K562 (cell line): Measurements from ENCODE around the gene LPIN3. TPM values are rescaled to one million over a fixed set of nuclear protein-coding genes. Genes with fewer than 3 reads are reported as not detected.

Source experiments
- CHD4 ChIP-seq: fragments of 200-600 bp; sonication (generic); IDR thresholded peaks from 3 replicates; pipeline ENCODE4 v1.6.1; 2012; ENCODE audit warnings: low read depth, mild to moderate bottlenecking, mixed read lengths, low read length, inconsistent platforms; ENCODE audit not compliant: insufficient read depth, insufficient replicate concordance, poor library complexity, severe bottlenecking
- HNRNPK ChIP-seq: fragments of 200-400 bp; formaldehyde crosslinking; IDR thresholded peaks from one replicate; pipeline ENCODE4 v1.6.1; 2018; ENCODE audit warnings: mild to moderate bottlenecking, low read depth, low read length; ENCODE audit not compliant: poor library complexity, severe bottlenecking
- MAZ ChIP-seq, 2 experiments: fragments of 450-650 bp in 1 of 2; sonication (generic) in 1 of 2; formaldehyde crosslinking; IDR thresholded peaks in 1 of 2; conservative IDR thresholded peaks in 1 of 2; 2 replicates each; pipeline versions ENCODE4 v1.4.0 to v1.5.0; 2020; ENCODE audit warnings: mild to moderate bottlenecking in 1 of 2, missing genetic modification reagents in 1 of 2
- NUFIP1 ChIP-seq: fragments of 450-650 bp; IDR thresholded peaks from 2 replicates; pipeline ENCODE4 v1.6.1; 2018; ENCODE audit not compliant: partially characterized antibody
- RNF2 ChIP-seq: sonication (generic); IDR thresholded peaks from 2 replicates; pipeline ENCODE4 v1.6.1; 2016
- ZNF146 ChIP-seq: IDR thresholded peaks from one replicate; pipeline ENCODE4 v1.6.1; 2018; ENCODE audit warnings: missing compliant biosample characterization; ENCODE audit not compliant: unreplicated experiment
- ZNF253 ChIP-seq: fragments of 250-450 bp; sonication (Bioruptor Pico); conservative IDR thresholded peaks from 2 replicates; pipeline ENCODE4 v1.6.1; 2021; ENCODE audit warnings: mild to moderate bottlenecking
- polyA plus RNA-seq, 8 experiments: library from polyadenylated mRNA; depleted of rRNA in 4 of 8; stranded (reverse) in 5 of 8; unstranded in 3 of 8; fragments of >200 nt; fragmentation: Nextera tagmentation in 2 of 8; fragmentation: Illumina TruSeq in 1 of 8; extraction: Ambion mirVana in 2 of 8; extraction: Trizol in 1 of 8; gene quantifications; 2 replicates each; pipeline versions ENCODE4 v1.2.1 to v1.2.3, GENCODE V29; 2011 to 2014; ENCODE audit warnings: inconsistent platforms in 1 of 8, missing spikeins in 1 of 8
- total RNA-seq, 7 experiments: library from RNA; depleted of rRNA in 6 of 7; stranded (reverse); fragments of >200 nt in 6 of 7; fragmentation: Illumina TruSeq in 2 of 7; extraction: Trizol in 2 of 7; gene quantifications; 2 replicates each; pipeline versions ENCODE4 v1.2.1 to v1.2.3, GENCODE V29; 2011 to 2021; ENCODE audit warnings: low replicate concordance in 1 of 7
- TF ChIP-seq, protein P1 (sequence below), 2 experiments: fragments of 450-650 bp in 1 of 2; sonication (generic) in 1 of 2; formaldehyde crosslinking in 1 of 2; IDR thresholded peaks; 2 replicates each; pipeline versions ENCODE4 v1.7.1 to v1.9.0; 2016 to 2022; ENCODE audit warnings: inconsistent platforms in 1 of 2, mild to moderate bottlenecking in 1 of 2, missing genetic modification reagents in 1 of 2
- TF ChIP-seq, protein P2 (sequence below): fragments of 250-450 bp; sonication (Bioruptor Pico); IDR thresholded peaks from 2 replicates; pipeline ENCODE4 v1.9.0; 2021; ENCODE audit warnings: mild to moderate bottlenecking, inconsistent platforms
- TF ChIP-seq, protein P3 (sequence below): sonication (generic); formaldehyde crosslinking; IDR thresholded peaks from 2 replicates; pipeline ENCODE4 v1.8.0; 2022; ENCODE audit warnings: missing genetic modification reagents, mild to moderate bottlenecking, borderline replicate concordance
- TF ChIP-seq, protein P4 (sequence below): fragments of 250-450 bp; sonication (Bioruptor Pico); IDR thresholded peaks from 2 replicates; pipeline ENCODE4 v1.4.0; 2020; ENCODE audit warnings: borderline replicate concordance

LPIN3 gene
- total and polyA plus RNA-seq, 9 of the 15 experiments (the other 6 are each of a cell fraction or from before 2014, with no cell fraction given): 2.2 to 10.4 (median 5.9) TPM

DNA sequence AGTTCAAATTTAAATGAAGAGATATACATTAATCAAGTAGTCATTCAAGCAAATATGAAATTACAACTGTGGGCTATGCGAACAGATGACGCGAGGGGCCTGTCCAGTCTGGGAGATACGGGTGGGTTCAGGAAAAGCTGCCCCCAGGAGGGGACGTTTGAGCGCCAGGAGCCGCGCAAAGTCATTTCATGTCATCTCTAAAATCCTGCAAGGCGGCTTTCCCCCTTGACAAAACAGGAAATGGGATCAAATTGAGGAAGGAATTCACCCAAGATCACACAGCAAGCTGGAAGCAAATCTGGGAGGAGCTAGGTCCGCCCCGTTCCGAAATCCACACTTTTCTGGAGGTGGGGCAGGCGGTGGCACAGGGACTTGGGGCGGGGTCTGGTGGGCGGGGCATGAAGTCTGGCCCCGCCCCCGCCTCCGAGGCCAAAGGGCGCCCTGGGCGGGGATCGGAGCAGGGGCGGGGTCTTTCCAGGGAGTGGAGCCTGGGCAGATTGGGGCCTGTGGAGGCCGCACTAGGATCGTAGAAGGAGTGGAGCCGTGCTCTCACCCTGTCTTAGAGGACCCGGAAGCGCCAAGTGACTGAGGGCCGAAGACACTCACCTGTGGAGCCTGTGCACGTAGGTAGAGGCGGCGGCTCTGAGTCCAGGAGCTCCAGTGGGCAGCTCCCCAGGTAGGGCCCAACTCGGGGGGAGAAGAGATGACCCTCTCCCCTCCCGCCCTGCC, at the start of gene LPIN3 (continued):
- TF ChIP-seq, protein P1, sequence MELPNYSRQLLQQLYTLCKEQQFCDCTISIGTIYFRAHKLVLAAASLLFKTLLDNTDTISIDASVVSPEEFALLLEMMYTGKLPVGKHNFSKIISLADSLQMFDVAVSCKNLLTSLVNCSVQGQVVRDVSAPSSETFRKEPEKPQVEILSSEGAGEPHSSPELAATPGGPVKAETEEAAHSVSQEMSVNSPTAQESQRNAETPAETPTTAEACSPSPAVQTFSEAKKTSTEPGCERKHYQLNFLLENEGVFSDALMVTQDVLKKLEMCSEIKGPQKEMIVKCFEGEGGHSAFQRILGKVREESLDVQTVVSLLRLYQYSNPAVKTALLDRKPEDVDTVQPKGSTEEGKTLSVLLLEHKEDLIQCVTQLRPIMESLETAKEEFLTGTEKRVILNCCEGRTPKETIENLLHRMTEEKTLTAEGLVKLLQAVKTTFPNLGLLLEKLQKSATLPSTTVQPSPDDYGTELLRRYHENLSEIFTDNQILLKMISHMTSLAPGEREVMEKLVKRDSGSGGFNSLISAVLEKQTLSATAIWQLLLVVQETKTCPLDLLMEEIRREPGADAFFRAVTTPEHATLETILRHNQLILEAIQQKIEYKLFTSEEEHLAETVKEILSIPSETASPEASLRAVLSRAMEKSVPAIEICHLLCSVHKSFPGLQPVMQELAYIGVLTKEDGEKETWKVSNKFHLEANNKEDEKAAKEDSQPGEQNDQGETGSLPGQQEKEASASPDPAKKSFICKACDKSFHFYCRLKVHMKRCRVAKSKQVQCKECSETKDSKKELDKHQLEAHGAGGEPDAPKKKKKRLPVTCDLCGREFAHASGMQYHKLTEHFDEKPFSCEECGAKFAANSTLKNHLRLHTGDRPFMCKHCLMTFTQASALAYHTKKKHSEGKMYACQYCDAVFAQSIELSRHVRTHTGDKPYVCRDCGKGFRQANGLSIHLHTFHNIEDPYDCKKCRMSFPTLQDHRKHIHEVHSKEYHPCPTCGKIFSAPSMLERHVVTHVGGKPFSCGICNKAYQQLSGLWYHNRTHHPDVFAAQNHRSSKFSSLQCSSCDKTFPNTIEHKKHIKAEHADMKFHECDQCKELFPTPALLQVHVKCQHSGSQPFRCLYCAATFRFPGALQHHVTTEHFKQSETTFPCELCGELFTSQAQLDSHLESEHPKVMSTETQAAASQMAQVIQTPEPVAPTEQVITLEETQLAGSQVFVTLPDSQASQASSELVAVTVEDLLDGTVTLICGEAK (IDR thresholded peaks at IDR 0.05): no peak
- TF ChIP-seq, protein P1 (CRISPR knock-in tag; IDR thresholded peaks at IDR 0.05): no peak
- TF ChIP-seq ZNF253 (CRISPR knock-in tag): no peak
- no peak for TF ChIP-seq CHD4
- TF ChIP-seq RNF2: no peak
- peak; percentile 49 to 90 for TF ChIP-seq MAZ (CRISPR knock-in tag; conservative IDR thresholded peaks at IDR 0.05 in 1 of 2, IDR thresholded peaks at IDR 0.05 in 1 of 2)
- TF ChIP-seq, protein P2, sequence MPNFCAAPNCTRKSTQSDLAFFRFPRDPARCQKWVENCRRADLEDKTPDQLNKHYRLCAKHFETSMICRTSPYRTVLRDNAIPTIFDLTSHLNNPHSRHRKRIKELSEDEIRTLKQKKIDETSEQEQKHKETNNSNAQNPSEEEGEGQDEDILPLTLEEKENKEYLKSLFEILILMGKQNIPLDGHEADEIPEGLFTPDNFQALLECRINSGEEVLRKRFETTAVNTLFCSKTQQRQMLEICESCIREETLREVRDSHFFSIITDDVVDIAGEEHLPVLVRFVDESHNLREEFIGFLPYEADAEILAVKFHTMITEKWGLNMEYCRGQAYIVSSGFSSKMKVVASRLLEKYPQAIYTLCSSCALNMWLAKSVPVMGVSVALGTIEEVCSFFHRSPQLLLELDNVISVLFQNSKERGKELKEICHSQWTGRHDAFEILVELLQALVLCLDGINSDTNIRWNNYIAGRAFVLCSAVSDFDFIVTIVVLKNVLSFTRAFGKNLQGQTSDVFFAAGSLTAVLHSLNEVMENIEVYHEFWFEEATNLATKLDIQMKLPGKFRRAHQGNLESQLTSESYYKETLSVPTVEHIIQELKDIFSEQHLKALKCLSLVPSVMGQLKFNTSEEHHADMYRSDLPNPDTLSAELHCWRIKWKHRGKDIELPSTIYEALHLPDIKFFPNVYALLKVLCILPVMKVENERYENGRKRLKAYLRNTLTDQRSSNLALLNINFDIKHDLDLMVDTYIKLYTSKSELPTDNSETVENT (CRISPR knock-in tag): no peak
- TF ChIP-seq, protein P3, sequence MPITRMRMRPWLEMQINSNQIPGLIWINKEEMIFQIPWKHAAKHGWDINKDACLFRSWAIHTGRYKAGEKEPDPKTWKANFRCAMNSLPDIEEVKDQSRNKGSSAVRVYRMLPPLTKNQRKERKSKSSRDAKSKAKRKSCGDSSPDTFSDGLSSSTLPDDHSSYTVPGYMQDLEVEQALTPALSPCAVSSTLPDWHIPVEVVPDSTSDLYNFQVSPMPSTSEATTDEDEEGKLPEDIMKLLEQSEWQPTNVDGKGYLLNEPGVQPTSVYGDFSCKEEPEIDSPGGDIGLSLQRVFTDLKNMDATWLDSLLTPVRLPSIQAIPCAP (CRISPR knock-in tag): no peak
- no peak for TF ChIP-seq HNRNPK
- TF ChIP-seq NUFIP1: no peak
- TF ChIP-seq ZNF146 (CRISPR knock-in tag): no peak
- TF ChIP-seq, protein P4, sequence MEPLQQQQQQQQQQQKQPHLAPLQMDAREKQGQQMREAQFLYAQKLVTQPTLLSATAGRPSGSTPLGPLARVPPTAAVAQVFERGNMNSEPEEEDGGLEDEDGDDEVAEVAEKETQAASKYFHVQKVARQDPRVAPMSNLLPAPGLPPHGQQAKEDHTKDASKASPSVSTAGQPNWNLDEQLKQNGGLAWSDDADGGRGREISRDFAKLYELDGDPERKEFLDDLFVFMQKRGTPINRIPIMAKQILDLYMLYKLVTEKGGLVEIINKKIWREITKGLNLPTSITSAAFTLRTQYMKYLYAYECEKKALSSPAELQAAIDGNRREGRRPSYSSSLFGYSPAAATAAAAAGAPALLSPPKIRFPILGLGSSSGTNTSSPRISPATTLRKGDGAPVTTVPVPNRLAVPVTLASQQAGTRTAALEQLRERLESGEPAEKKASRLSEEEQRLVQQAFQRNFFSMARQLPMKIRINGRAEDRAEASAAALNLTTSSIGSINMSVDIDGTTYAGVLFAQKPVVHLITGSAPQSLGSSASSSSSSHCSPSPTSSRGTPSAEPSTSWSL (CRISPR knock-in tag): no peak
